Measurements from ENCODE around the gene TMEM258.

TMEM258 gene

DNA sequence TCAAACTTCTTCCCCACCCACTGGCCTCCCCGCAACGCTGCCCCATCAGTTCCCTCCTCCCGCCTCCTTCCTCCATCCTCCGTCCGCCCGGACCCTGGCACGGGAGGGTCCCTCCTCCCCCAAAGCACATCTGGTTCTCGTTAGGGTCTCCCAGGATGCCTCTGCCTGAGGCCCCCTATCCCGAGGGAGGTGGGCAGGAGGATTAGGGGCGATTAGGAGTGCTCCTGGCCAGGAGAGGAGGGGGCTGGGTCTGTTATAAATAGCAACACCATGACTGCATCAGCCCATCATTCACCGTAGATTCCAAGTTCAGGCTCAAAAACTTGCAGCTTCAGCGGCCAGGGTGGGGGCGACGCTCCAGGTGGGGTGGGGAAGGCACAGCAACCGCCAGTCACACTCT is 29.6 kb downstream of the TMEM258 start:
- DNase-seq (ENCODE audit: insufficient read length) (no peak), FAIRE-seq (no peak)
- TF ChIP-seq POLR2A (IDR thresholded peaks at IDR 0.05; ENCODE audit: low read depth, low read length) (no peak), TAF1 (IDR thresholded peaks at IDR 0.05; ENCODE audit: borderline replicate concordance, low read depth, low read length) (no peak), POLR2AphosphoS5 (IDR thresholded peaks at IDR 0.05; ENCODE audit: low read depth, low read length) (no peak)

DNA sequence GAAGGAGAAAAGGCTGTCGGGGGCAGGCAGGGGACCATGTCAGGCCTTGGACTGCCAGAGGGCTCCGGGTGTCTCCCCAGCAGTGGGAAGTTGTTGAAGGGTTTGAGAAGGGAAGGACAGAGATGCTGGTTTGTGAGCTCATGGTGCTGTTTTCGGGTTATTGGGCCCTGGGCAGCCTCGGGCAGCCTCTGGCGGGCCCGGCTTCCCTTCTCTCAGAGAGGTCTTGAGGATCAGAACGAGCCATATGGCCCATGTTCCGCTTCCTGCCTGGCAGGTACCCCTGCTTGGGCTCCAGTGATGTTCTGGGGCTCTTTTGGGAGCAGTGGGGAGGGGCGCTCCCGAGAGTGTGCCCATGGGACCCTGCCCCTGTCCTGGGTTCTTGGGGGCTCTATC is 30.2 kb downstream of the TMEM258 start:
- TF ChIP-seq POLR2AphosphoS5 (IDR thresholded peaks at IDR 0.05; ENCODE audit: low read depth, low read length) (no peak), POLR2A (IDR thresholded peaks at IDR 0.05; ENCODE audit: low read depth, low read length) (no peak), TAF1 (IDR thresholded peaks at IDR 0.05; ENCODE audit: borderline replicate concordance, low read depth, low read length) (no peak)
- DNase-seq (ENCODE audit: insufficient read length): no peak
- FAIRE-seq: no peak

DNA sequence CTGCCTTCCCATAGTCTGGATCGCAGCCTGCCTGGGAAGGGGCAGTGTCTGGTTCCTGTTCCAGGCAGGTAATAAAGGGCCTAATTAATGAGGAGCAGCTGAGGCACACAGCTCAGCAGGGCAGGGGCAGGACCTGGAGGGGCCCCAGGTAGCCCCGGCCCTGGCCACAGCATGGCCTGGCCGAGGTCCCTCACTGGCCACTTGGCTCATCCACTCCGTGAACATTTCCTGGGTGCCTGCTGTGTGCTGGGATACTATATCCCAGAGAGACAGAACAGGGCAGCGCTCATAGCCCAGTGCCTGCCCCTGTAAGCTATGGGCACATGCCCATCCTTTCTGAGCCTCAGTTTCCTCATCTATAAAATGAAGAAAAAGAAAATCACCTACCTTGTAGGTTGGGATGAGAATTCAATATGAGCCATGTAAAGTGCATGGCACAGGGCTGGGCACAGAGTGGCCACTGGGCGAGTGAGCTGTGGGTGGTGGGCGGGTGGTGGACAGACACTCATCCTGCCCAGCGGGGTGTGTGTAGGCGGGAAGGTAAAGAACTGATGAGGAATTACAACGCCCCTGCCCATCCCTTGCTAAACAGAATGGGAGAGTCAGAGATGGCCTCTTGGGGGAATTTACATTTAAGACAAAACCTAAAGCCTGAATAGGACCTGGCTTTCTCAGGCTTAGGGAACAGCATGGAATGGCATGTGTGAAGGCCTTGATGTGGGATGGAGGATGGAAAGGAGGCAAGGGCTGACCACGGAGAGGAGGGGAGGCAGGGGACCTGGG is 30.8 kb downstream of the TMEM258 start:
- no peak for DNase-seq (ENCODE audit: insufficient read length)
- FAIRE-seq: no peak
- TF ChIP-seq TAF1 (IDR thresholded peaks at IDR 0.05; ENCODE audit: borderline replicate concordance, low read depth, low read length): no peak
- TF ChIP-seq POLR2AphosphoS5 (IDR thresholded peaks at IDR 0.05; ENCODE audit: low read depth, low read length): no peak
- no peak for TF ChIP-seq POLR2A (IDR thresholded peaks at IDR 0.05; ENCODE audit: low read depth, low read length)

DNA sequence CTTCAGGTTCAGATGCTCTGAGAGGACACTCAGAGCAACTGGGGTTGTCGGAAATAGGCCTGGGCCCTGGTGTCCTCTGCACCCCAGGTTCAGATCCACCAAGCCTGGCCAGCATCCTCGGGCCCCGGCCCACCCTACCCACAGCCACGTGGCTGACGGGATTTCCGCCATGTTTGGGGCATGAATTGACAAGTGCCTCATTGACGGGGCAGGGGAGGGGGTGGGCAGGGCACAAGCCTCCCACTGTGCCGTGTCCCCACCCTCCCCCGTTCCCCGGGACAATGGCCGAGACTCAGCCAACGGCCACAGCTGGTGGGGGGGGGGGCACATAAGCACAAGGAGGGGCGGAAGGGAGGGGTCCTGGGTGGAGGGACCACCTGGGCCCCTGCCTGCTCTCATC is 31.5 kb downstream of the TMEM258 start:
- no peak for TF ChIP-seq POLR2AphosphoS5 (IDR thresholded peaks at IDR 0.05; ENCODE audit: low read depth, low read length)
- TF ChIP-seq TAF1 (IDR thresholded peaks at IDR 0.05; ENCODE audit: borderline replicate concordance, low read depth, low read length): no peak
- no peak for TF ChIP-seq POLR2A (IDR thresholded peaks at IDR 0.05; ENCODE audit: low read depth, low read length)
- no peak for FAIRE-seq
- DNase-seq (ENCODE audit: insufficient read length): no peak

DNA sequence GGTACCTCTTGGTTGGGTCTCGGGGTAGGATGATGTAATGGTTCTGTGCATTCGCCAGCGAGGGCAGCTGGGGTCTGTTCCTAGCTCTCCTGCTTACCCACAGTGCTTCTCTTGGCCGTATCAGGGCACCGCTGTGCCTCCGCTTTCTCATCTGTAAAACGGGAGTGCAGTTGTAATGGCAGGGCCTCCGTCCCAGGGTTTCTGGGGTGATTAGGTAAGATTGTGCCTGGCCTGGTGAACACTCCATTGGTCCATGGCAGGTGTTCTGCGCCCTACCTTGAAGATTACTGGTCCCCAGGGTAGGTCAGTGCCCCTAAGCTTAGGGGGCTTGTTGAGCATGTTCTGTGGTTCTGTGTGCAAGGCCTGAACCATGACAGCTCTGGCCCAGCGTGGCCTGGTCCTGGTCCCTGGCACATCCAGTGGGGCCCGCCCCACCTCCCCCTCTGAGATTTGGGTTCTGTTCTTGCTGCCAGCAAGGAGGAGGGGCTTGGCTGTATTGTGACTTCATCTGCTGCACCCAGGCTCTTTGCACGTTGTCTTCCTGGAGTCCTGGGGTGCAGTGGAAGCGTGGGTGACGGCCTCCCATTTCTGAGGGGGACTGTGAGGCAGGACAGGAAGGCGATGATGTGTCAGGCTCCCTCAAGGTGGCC is 35.1 kb downstream of the TMEM258 start:
- TF ChIP-seq POLR2AphosphoS5 (IDR thresholded peaks at IDR 0.05; ENCODE audit: low read depth, low read length) (no peak), TAF1 (IDR thresholded peaks at IDR 0.05; ENCODE audit: borderline replicate concordance, low read depth, low read length) (no peak), POLR2A (IDR thresholded peaks at IDR 0.05; ENCODE audit: low read depth, low read length) (no peak)
- DNase-seq (ENCODE audit: insufficient read length) (no peak), FAIRE-seq (no peak)

DNA sequence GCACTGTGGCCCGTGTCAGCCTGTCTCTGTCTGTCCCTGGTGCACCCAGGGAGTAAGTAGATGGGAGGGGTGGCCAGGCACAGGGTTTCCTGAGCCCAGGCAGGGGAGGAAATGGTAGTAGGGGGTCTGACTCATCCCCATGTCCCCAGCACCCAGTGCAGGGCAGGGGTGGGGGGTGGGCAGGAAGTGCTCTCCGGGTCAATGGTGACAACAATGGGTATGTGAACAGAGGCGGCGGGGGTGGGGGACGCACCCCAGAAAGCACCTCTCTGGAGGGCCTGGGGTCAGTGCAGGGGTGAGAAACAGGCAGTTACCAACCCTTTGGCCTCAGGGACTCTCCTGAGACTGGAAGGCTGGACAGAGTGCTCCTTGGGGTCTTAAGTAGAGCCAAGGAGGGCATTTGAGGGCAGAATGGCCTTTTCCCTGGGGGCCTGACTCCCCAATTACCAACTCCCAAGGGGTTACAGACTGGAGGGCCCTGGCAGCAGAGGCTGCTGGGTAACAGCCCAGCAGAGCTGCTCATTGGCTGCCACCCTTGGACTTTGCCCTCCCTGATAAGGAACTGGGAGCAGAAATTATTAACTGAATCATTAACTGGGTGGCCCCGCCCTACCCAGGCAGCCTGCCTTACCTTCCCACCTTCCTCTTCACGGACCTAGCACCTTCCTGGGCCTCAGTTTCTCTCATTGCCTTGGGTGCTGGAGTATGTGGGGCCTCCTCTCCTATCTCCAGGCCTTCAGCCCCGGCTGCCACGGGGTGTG is 35.8 kb downstream of the TMEM258 start:
- TF ChIP-seq POLR2AphosphoS5 (IDR thresholded peaks at IDR 0.05; ENCODE audit: low read depth, low read length) (no peak), POLR2A (IDR thresholded peaks at IDR 0.05; ENCODE audit: low read depth, low read length) (peak; percentile 45; the same call in 1 of the 2 replicates)
- DNase-seq (ENCODE audit: insufficient read length) (peak; percentile 65), FAIRE-seq (peak; percentile 95)

DNA sequence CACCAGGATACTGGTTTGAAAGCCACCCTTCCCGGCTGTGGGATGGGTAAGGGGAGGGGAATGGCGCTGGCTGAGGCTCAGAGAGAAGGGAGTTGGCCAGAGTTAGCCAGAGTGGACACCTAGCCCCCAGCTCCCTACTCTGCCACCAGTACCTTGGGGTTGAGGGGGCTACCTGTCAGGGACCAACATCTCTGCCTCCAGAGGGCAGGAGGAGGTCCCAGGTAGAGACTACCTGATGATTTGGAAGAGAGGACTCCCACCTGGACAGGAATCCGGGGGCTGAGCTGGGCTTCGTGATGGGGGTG is 36.3 kb downstream of the TMEM258 start:
- FAIRE-seq (no peak), DNase-seq (ENCODE audit: insufficient read length) (no peak)
- TF ChIP-seq POLR2A (IDR thresholded peaks at IDR 0.05; ENCODE audit: low read depth, low read length): no peak
- no peak for TF ChIP-seq TAF1 (IDR thresholded peaks at IDR 0.05; ENCODE audit: borderline replicate concordance, low read depth, low read length)

DNA sequence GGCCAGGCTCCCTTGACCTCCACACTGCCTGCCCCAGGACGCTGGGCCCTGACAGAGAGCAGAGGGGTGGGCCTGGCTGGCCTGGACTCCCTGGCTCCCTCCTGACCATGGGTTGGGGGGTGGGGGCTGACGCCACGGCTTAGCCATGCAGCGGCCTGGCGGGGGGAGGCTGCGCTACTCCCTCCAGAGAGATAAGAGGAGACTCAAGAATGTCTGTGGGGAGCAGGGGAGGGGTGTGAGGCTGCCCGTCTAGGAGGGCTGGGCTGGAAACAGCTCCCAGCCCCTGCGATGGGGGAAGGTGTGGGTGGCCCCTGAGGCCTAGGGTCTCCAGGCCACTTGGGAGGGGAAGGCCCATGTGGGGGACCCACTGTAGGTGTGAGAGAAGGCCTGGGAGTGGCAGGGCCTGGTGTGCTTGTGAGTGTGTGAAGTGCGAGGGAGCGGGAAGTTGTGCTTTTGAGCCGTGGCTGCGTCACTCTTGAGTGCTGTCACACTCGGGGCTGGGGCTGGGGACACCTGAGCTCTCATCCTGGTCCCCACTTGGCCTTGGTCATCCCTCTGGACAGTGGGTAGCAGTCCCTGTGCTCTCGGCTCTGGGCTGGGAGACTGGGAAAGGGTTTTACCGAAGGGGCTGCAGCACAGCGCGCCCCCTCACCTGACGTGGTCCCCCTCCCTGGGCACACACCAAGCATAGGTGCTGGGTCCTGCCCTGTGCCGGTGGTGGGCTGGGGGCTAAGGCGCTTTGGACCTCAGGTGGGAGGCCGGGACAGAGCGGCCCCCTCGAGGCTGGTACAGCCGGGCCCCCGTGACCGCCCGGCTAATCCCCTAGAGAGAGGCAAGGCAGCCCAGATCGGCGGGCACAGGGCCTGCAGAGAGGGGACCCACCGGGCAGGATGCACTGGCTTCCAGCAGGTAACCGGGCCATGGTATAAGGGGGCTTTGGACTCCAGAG is 37.6 kb downstream of the TMEM258 start:
- no peak for DNase-seq (ENCODE audit: insufficient read length)
- TF ChIP-seq POLR2AphosphoS5 (IDR thresholded peaks at IDR 0.05; ENCODE audit: low read depth, low read length): no peak
- TF ChIP-seq POLR2A (IDR thresholded peaks at IDR 0.05; ENCODE audit: low read depth, low read length): no peak
- TF ChIP-seq TAF1 (IDR thresholded peaks at IDR 0.05; ENCODE audit: borderline replicate concordance, low read depth, low read length): no peak

DNA sequence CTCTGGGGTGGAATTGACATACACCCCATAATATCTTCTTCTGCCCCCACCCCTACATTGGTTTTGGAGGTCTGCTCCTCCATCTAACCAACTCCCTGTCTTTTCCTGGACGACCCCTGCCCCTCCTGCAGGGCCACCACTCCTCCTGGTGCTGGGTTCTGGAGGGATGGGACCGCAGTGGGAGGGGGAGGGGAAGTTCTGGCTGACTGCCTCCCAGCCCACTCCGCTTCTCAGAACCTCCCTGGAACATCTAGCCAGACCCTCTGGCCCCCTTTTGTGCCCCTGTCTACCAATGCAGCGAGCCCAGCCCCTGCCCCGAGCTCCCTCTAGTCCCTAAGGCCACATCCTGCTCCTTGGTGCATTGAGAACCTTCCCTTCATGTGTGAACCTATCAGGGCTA is 38.7 kb downstream of the TMEM258 start:
- TF ChIP-seq POLR2A (IDR thresholded peaks at IDR 0.05; ENCODE audit: low read depth, low read length) (no peak), TAF1 (IDR thresholded peaks at IDR 0.05; ENCODE audit: borderline replicate concordance, low read depth, low read length) (no peak), POLR2AphosphoS5 (IDR thresholded peaks at IDR 0.05; ENCODE audit: low read depth, low read length) (no peak)
- FAIRE-seq (no peak), DNase-seq (ENCODE audit: insufficient read length) (no peak)

More for the DNA sequence above, 37.6 kb downstream of the TMEM258 start:
- no peak for FAIRE-seq

DNA sequence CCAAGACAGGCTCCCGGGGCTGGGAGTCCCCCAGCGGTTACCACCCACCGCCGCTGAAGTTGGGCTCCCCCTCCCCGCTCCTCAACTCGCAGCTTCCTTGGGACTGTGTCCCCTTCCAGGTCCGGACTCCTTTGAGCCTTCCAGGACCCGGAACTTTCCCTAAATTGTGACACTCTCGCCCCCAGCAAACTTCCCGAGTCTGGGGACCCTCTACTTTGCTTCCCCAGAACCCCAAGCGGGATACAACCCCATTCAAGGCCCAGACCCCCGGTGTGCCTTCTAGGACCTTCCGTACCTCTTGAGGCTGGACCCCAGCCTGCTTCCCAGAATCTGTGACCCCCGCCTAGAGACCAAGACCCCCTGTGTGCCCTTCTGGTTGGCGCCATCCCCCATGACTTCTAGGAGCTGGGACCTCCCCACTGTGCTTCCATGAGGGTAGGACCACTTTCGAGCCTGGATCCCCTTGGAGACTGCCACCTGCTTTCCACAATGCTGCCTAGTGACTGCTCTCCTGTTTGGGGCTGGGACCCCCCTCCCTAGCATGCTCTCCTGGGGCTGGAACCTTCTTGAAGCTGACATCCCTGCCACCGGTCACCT is 39.4 kb downstream of the TMEM258 start:
- DNase-seq (ENCODE audit: insufficient read length) (no peak), FAIRE-seq (no peak)
- TF ChIP-seq POLR2A (IDR thresholded peaks at IDR 0.05; ENCODE audit: low read depth, low read length) (no peak), TAF1 (IDR thresholded peaks at IDR 0.05; ENCODE audit: borderline replicate concordance, low read depth, low read length) (no peak), POLR2AphosphoS5 (IDR thresholded peaks at IDR 0.05; ENCODE audit: low read depth, low read length) (no peak)
